ENCODE data around the gene FGFR1OP2.

GRCh38 chr12:26940516-26941214 lies 2.4 kb downstream of the FGFR1OP2 start:
- TF ChIP-seq POLR2A (IDR thresholded peaks at IDR 0.05) (no peak), CTCF (IDR thresholded peaks at IDR 0.05 in 4 of 5, conservative IDR thresholded peaks at IDR 0.05 in 1 of 5) (no peak)

Data from gastrocnemius medialis (tissue), 4 donors.